DND-41 (cell line): ENCODE data around the gene RNF217.

Experiments used
- CTCF ChIP-seq: IDR thresholded peaks from 2 replicates; pipeline ENCODE4 v1.5.1; 2012; ENCODE audit warnings: borderline replicate concordance, low read length, moderate library complexity, mild to moderate bottlenecking; ENCODE audit not compliant: poor library complexity, severe bottlenecking; ENCODE audit errors: extremely low read depth
- EZH2 ChIP-seq: IDR thresholded peaks from 3 replicates; pipeline ENCODE4 v1.6.1; 2012; ENCODE audit warnings: borderline replicate concordance, low read depth, mild to moderate bottlenecking, moderate library complexity, low read length, inconsistent platforms; ENCODE audit not compliant: severe bottlenecking

GRCh38 chr6:125020385-125020784 lies 58.1 kb downstream of the RNF217 start:
- TF ChIP-seq CTCF (no peak), EZH2 (no peak)
